H1 (cell line): ENCODE data around the gene GLB1L3. TPM values are rescaled to one million over a fixed set of nuclear protein-coding genes. Genes with fewer than 3 reads are reported as not detected.

Experiments
- CBX8 ChIP-seq: fragments of 300-800, 300-1000 bp; sonication (generic); IDR thresholded peaks from 2 replicates; pipeline ENCODE4 v1.7.1; 2016; ENCODE audit warnings: low read depth, low read length, borderline replicate concordance
- CEBPB ChIP-seq: IDR thresholded peaks from 2 replicates; pipeline ENCODE4 v1.6.1; 2012; ENCODE audit warnings: low read depth, low read length
- CREB1 ChIP-seq: IDR thresholded peaks from 2 replicates; pipeline ENCODE4 v1.6.1; 2012; ENCODE audit warnings: inconsistent platforms
- HDAC2 ChIP-seq, 2 experiments: fragments of 300-600 bp in 1 of 2; sonication (generic) in 1 of 2; IDR thresholded peaks; 2 replicates each; pipeline ENCODE4 v1.6.1; 2011 to 2012; ENCODE audit warnings: low read depth in 2 of 2, low read length in 2 of 2, mild to moderate bottlenecking in 2 of 2, moderate library complexity in 2 of 2, borderline replicate concordance in 1 of 2, inconsistent platforms in 1 of 2
- HDAC6 ChIP-seq: IDR thresholded peaks from one replicate; pipeline ENCODE4 v1.7.1; 2012; ENCODE audit warnings: low read depth, mild to moderate bottlenecking, inconsistent platforms, low read length, moderate library complexity
- KDM1A ChIP-seq: fragments of 200-600, 300-600 bp; sonication (generic); IDR thresholded peaks from 2 replicates; pipeline ENCODE4 v1.7.1; 2016; ENCODE audit warnings: mild to moderate bottlenecking, low read length, borderline replicate concordance
- KDM5A ChIP-seq: fragments of 200-600 bp; IDR thresholded peaks from 2 replicates; pipeline ENCODE4 v1.7.1; 2012; ENCODE audit warnings: mild to moderate bottlenecking, low read length, inconsistent platforms, mixed read lengths
- TAF7 ChIP-seq: optimal IDR thresholded peaks from 2 replicates; pipeline ENCODE3; 2011; ENCODE audit warnings: low read depth, mild to moderate bottlenecking, inconsistent platforms, low read length, moderate library complexity, borderline replicate concordance
- polyA plus RNA-seq, 7 experiments: library from polyadenylated mRNA; depleted of rRNA in 3 of 7; stranded (reverse) in 5 of 7; unstranded in 2 of 7; fragments of >200 nt in 5 of 7; fragments of 200-250 nt in 2 of 7; gene quantifications; 1 replicate in 5 of 7; 2 replicates in 1 of 7; 4 replicates in 1 of 7; pipeline versions ENCODE4 v1.2.1 to v1.2.3, GENCODE V29; 2011 to 2013; ENCODE audit warnings: missing spikeins in 2 of 7, mixed read lengths in 2 of 7
- total RNA-seq: library from RNA; stranded (reverse); fragmentation: NEBNext Ultra II Directional; extraction: Animal tissue kit (Norgen Biotek cat#: 25700); gene quantifications from 2 replicates; pipeline ENCODE4 v1.2.1, GENCODE V29; 2021

The GLB1L3 gene
- total and polyA plus RNA-seq, 2 of the 8 experiments (the other 6 are each of a cell fraction or from before 2014, with no cell fraction given), result 14.9 to 33.2 TPM

DNA sequence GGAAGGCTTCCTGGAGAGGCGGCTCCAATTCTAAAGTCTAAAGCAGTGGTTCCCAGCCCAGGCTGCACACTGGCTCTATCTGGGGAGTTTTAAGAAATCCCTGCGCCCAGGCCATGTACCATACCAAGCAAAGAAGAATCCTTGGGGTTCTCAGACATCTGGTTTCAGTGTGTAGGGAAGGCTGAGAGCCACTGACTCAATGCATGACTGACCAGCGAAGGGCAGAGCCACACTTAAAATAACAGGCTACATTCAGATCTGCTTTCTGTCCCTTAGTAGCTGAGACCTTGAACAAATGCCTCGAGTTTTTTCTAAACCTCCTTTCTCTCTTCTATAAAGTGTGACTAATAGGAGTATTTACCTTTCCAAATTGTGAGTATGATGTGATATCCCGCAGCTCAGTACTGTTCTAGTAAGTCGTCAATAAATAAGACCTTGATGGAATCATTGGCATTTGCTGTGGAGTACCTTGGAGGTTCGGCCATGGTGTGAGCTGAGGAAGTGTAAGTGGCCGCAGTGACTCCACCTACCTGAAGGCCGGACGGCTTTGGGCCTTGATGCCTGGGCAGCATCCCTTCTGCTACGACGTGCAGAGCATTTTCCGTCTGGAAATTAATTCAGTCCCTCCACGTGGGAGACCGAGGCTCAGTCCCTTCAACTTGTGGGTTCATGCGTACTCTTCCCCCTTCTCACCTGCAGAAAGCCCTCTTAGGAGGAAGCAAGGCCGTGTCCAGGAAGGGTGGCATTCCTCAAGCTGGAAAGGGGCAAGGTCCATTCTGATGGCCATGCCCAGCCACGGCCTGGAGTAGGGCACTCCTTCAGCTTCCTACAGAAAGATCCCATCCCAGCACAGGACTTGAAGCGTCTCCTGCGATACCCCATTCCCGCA is 80.7 kb downstream of the GLB1L3 start (continued):
- TF ChIP-seq TAF7 (no peak), CEBPB (no peak), KDM5A (no peak), CREB1 (no peak), KDM1A (no peak), CBX8 (no peak), HDAC2 (IDR thresholded peaks at IDR 0.05; ENCODE audit: borderline replicate concordance in 1 of 2, low read depth in 2 of 2, low read length in 2 of 2) (no peak), HDAC6 (no peak)
